HAP-1 (cell line): Measurements from ENCODE around the gene USB1.

Experiments used
- DNase-seq, 2 experiments: peaks; one replicate each; pipeline ENCODE4 v3.0.0-alpha.2; 2016 to 2020; ENCODE audit warnings: low spot score in 2 of 2
- H3K27me3 ChIP-seq: fragments of 250-450 bp; sonication (Bioruptor Pico); 2 replicates; pipeline ENCODE4 v1.5.1; 2020; ENCODE audit warnings: low read depth, mild to moderate bottlenecking, moderate library complexity
- H3K36me3 ChIP-seq: fragments of 250-450 bp; sonication (Bioruptor Pico); replicated peaks from 2 replicates; pipeline ENCODE4 v1.5.1; 2020; ENCODE audit warnings: mild to moderate bottlenecking
- H3K4me1 ChIP-seq: fragments of 250-450 bp; sonication (Bioruptor Pico); 2 replicates; pipeline ENCODE4 v1.5.1; 2020; ENCODE audit warnings: mild to moderate bottlenecking
- H3K4me3 ChIP-seq: fragments of 250-450 bp; sonication (Bioruptor Pico); 2 replicates; pipeline ENCODE4 v1.5.1; 2020; ENCODE audit warnings: mild to moderate bottlenecking, moderate library complexity
- H3K9me3 ChIP-seq: fragments of 250-450 bp; sonication (Bioruptor Pico); 2 replicates; pipeline ENCODE4 v1.5.1; 2020; ENCODE audit warnings: mild to moderate bottlenecking, moderate library complexity
- in situ Hi-C: fragments of 300-500 bp; cut with MboI; formaldehyde crosslinking; loops from 3 replicates; pipeline ENCODE4 v1.14.3; 2020; ENCODE audit warnings: low sequenced_read_pairs, inconsistent platforms, mixed read lengths

The USB1 gene

GRCh38 chr16:57994361-57994760 lies 6.8 kb upstream of the USB1 start:
- Histone ChIP-seq H3K27me3 (no peaks in the 10 kb centered on the region), H3K4me1 (peaks cover 3% of the 10 kb centered on the region; the same call in 1 of the 2 replicates), H3K9me3 (no peaks in the 10 kb centered on the region; the same call in 1 of the 2 replicates), H3K4me3 (no peak overlapping the region), H3K36me3 (0 out of 2 replicates have a peak, but pooled peaks cover 6% of the 10 kb centered on the region)
- DNase-seq, result no peak
- in situ Hi-C loops, result no loop called here

GRCh38 chr16:57994778-57995177 lies 6.4 kb upstream of the USB1 start:
- no peaks in the 10 kb centered on the region for H3K27me3 ChIP-seq
- in situ Hi-C loops, result no loop called here
- DNase-seq, result peak; percentile 43 to 81
- H3K9me3 ChIP-seq, result no peaks in the 10 kb centered on the region; the same call in 1 of the 2 replicates
- peaks cover 5% of the 10 kb centered on the region; the same call in 1 of the 2 replicates for H3K4me1 ChIP-seq
- H3K4me3 ChIP-seq, result no peak overlapping the region
- 0 out of 2 replicates have a peak, but pooled peaks cover 6% of the 10 kb centered on the region for H3K36me3 ChIP-seq

- Histone ChIP-seq H3K4me1 (peaks cover 5% of the 10 kb centered on the region; the same call in 1 of the 2 replicates), H3K9me3 (no peaks in the 10 kb centered on the region; the same call in 1 of the 2 replicates), H3K27me3 (no peaks in the 10 kb centered on the region), H3K4me3 (no peak overlapping the region), H3K36me3 (0 out of 2 replicates have a peak, but pooled peaks cover 6% of the 10 kb centered on the region)
- no peak for DNase-seq
- in situ Hi-C loops, result no loop called here
Observed at GRCh38 chr16:57995721-57996405, 5.3 kb upstream of the USB1 start.

GRCh38 chr16:57996406-57997175 lies 4.6 kb upstream of the USB1 start:
- H3K27me3 ChIP-seq, result no peaks in the 10 kb centered on the region
- no peaks in the 10 kb centered on the region; the same call in 1 of the 2 replicates for H3K9me3 ChIP-seq
- in situ Hi-C loops, result no loop called here
- no peak overlapping the region for H3K4me3 ChIP-seq
- no peak for DNase-seq
- peaks cover 5% of the 10 kb centered on the region; the same call in 1 of the 2 replicates for H3K4me1 ChIP-seq
- 0 out of 2 replicates have a peak, but pooled peaks cover 6% of the 10 kb centered on the region for H3K36me3 ChIP-seq

- H3K36me3 ChIP-seq, result 0 out of 2 replicates have a peak, but pooled peaks cover 6% of the 10 kb centered on the region
- H3K4me1 ChIP-seq, result peaks cover 5% of the 10 kb centered on the region; the same call in 1 of the 2 replicates
- DNase-seq, result no peak
- in situ Hi-C loops, result no loop called here
- H3K4me3 ChIP-seq, result no peak overlapping the region
- H3K27me3 ChIP-seq, result no peaks in the 10 kb centered on the region
- H3K9me3 ChIP-seq, result no peaks in the 10 kb centered on the region; the same call in 1 of the 2 replicates
Observed at GRCh38 chr16:57997176-57997527, 4.1 kb upstream of the USB1 start.

- H3K4me1 ChIP-seq, result peaks cover 5% of the 10 kb centered on the region; the same call in 1 of the 2 replicates
- no peak overlapping the region for H3K4me3 ChIP-seq
- no peak for DNase-seq
- in situ Hi-C loops, result no loop called here
- no peaks in the 10 kb centered on the region for H3K27me3 ChIP-seq
- no peaks in the 10 kb centered on the region; the same call in 1 of the 2 replicates for H3K9me3 ChIP-seq
- H3K36me3 ChIP-seq, result peaks cover 6% of the 10 kb centered on the region; the same call in 1 of the 2 replicates
Observed at GRCh38 chr16:57997528-57998265, 3.5 kb upstream of the USB1 start.

GRCh38 chr16:57998486-57998885 lies 2.7 kb upstream of the USB1 start:
- peaks cover 5% of the 10 kb centered on the region; the same call in 1 of the 2 replicates for H3K4me1 ChIP-seq
- no peak overlapping the region for H3K4me3 ChIP-seq
- no peaks in the 10 kb centered on the region; the same call in 1 of the 2 replicates for H3K9me3 ChIP-seq
- no peak for DNase-seq
- H3K27me3 ChIP-seq, result no peaks in the 10 kb centered on the region
- in situ Hi-C loops, result no loop called here
- peaks cover 6% of the 10 kb centered on the region for H3K36me3 ChIP-seq

GRCh38 chr16:57998992-57999365 lies 2.2 kb upstream of the USB1 start:
- in situ Hi-C loops, result no loop called here
- Histone ChIP-seq H3K9me3 (no peaks in the 10 kb centered on the region; the same call in 1 of the 2 replicates), H3K36me3 (peaks cover 8% of the 10 kb centered on the region), H3K4me1 (peaks cover 5% of the 10 kb centered on the region; the same call in 1 of the 2 replicates), H3K27me3 (no peaks in the 10 kb centered on the region; the same call in 1 of the 2 replicates), H3K4me3 (peak overlapping the region; percentile 42)
- DNase-seq, result no peak

- peak overlapping the region; percentile 42 for H3K4me3 ChIP-seq
- no peaks in the 10 kb centered on the region; the same call in 1 of the 2 replicates for H3K9me3 ChIP-seq
- in situ Hi-C loops, result no loop called here
- peaks cover 5% of the 10 kb centered on the region; the same call in 1 of the 2 replicates for H3K4me1 ChIP-seq
- peaks cover 13% of the 10 kb centered on the region for H3K36me3 ChIP-seq
- no peaks in the 10 kb centered on the region; the same call in 1 of the 2 replicates for H3K27me3 ChIP-seq
- peak; percentile 11 to 37 for DNase-seq
Observed at GRCh38 chr16:57999366-57999970, 1.7 kb upstream of the USB1 start.

- in situ Hi-C loops, result no loop called here
- Histone ChIP-seq H3K4me1 (peaks cover 5% of the 10 kb centered on the region; the same call in 1 of the 2 replicates), H3K36me3 (peaks cover 20% of the 10 kb centered on the region), H3K4me3 (peak within 1 kb of the TSS; percentile 81), H3K27me3 (no peaks in the 10 kb centered on the region; the same call in 1 of the 2 replicates), H3K9me3 (no peaks in the 10 kb centered on the region)
- DNase-seq, result no peak
Observed at GRCh38 chr16:57999971-58000705, 1.1 kb upstream of the USB1 start, which contains the start of gene ZNF319. Gene ZNF319 (minus strand): TSS chr16:58000672. CDS start chr16:57998265, 2,407 bp downstream.

GRCh38 chr16:58001781-58002415 lies 691 bp downstream of the USB1 start:
- H3K4me3 ChIP-seq, result peak overlapping the region; percentile 81
- no peaks in the 10 kb centered on the region for H3K9me3 ChIP-seq
- no peak for DNase-seq
- peaks cover 30% of the 10 kb centered on the region for H3K36me3 ChIP-seq
- H3K4me1 ChIP-seq, result peaks cover 5% of the 10 kb centered on the region; the same call in 1 of the 2 replicates
- H3K27me3 ChIP-seq, result no peaks in the 10 kb centered on the region; the same call in 1 of the 2 replicates
- in situ Hi-C loops, result no loop called here

GRCh38 chr16:58002416-58002800 lies 1.2 kb downstream of the USB1 start:
- in situ Hi-C loops, result no loop called here
- Histone ChIP-seq H3K27me3 (no peaks in the 10 kb centered on the region; the same call in 1 of the 2 replicates), H3K9me3 (no peaks in the 10 kb centered on the region), H3K36me3 (peaks cover 33% of the 10 kb centered on the region), H3K4me1 (peaks cover 5% of the 10 kb centered on the region; the same call in 1 of the 2 replicates), H3K4me3 (no peak overlapping the region)
- no peak for DNase-seq
